GM18858 (cell line): ENCODE measurements around the gene RBMS3.

Source experiments
- ATAC-seq: cut with Tn5 transposase; IDR thresholded peaks from one replicate; pipeline ENCODE4 v1.9.1; 2021; ENCODE audit not compliant: unreplicated experiment

Gene RBMS3

GRCh38 chr3:29426302-29427226, 145.7 kb downstream of the RBMS3 start:
- ATAC-seq = no peak

- ATAC-seq = no peak
Observed at GRCh38 chr3:29427266-29428103, 146.6 kb downstream of the RBMS3 start.

GRCh38 chr3:29429055-29429679, 148.3 kb downstream of the RBMS3 start:
- no peak for ATAC-seq

- ATAC-seq = no peak
Observed at GRCh38 chr3:29430558-29430971, 149.7 kb downstream of the RBMS3 start.

- ATAC-seq = no peak
Observed at GRCh38 chr3:29436612-29437323, 155.9 kb downstream of the RBMS3 start.

GRCh38 chr3:29438580-29438979, 157.7 kb downstream of the RBMS3 start:
- ATAC-seq = no peak

- ATAC-seq = no peak
Observed at GRCh38 chr3:29440413-29441305, 159.8 kb downstream of the RBMS3 start.

GRCh38 chr3:29441422-29441821, 160.6 kb downstream of the RBMS3 start:
- no peak for ATAC-seq

GRCh38 chr3:29447946-29448627, 167.2 kb downstream of the RBMS3 start:
- ATAC-seq = no peak

- ATAC-seq = no peak
Observed at GRCh38 chr3:29451920-29452319, 171.0 kb downstream of the RBMS3 start.

- no peak for ATAC-seq
Observed at GRCh38 chr3:29452934-29453283, 172.0 kb downstream of the RBMS3 start.

- ATAC-seq = no peak
Observed at GRCh38 chr3:29453284-29454001, 172.6 kb downstream of the RBMS3 start.

- no peak for ATAC-seq
Observed at GRCh38 chr3:29454161-29454611, 173.3 kb downstream of the RBMS3 start.

- ATAC-seq = no peak
Observed at GRCh38 chr3:29456901-29457300, 176.0 kb downstream of the RBMS3 start.

GRCh38 chr3:29463304-29463703, 182.4 kb downstream of the RBMS3 start:
- no peak for ATAC-seq

- no peak for ATAC-seq
Observed at GRCh38 chr3:29465836-29466235, 185.0 kb downstream of the RBMS3 start.

- no peak for ATAC-seq
Observed at GRCh38 chr3:29466442-29466841, 185.6 kb downstream of the RBMS3 start.

GRCh38 chr3:29468187-29468586, 187.3 kb downstream of the RBMS3 start:
- ATAC-seq = no peak
